GM12878 (cell line): Measurements from ENCODE around the gene ULK4. TPM values are rescaled to one million over a fixed set of nuclear protein-coding genes. Genes with fewer than 3 reads are reported as not detected.

Experiments
- ATAC-seq: fragments of 200-7000 bp; cut with Tn5 transposase; 3 replicates; pipeline ENCODE4 v1.9.1; 2020; ENCODE audit warnings: mild to moderate bottlenecking, moderate library complexity
- BruUV-seq: library from RNA; stranded (reverse); fragments of 400-500 nt; replicated peaks from 2 replicates; lab custom pipeline; 2021; lab: Mats Ljungman, UMichigan
- CTCF ChIA-PET: fragments of 300-600 bp; sonication (Branson Sonifier 250); formaldehyde crosslinking; extraction: SDS; loops from one replicate; lab custom pipeline; 2021; ENCODE audit warnings: inconsistent platforms; lab: Yijun Ruan, JAX
- POLR2A ChIA-PET: fragments of 350-600 bp; formaldehyde crosslinking; extraction: SDS; loops from one replicate; lab custom pipeline; 2021; ENCODE audit warnings: inconsistent platforms; lab: Charles Lee
- RAD21 ChIA-PET: fragments of 300-600 bp; sonication (Branson Sonifier 250); formaldehyde crosslinking; loops from one replicate; lab custom pipeline; 2023; ENCODE audit warnings: antibody characterized with exemption; ENCODE audit not compliant: unreplicated experiment; lab: Charles Lee
- SMC1A ChIA-PET: fragments of 300-600 bp; sonication (Branson Sonifier 250); formaldehyde crosslinking; loops from one replicate; lab custom pipeline; 2023; ENCODE audit not compliant: unreplicated experiment, uncharacterized antibody; lab: Charles Lee
- DNase-seq: peaks from one replicate; pipeline ENCODE4 v3.0.0-alpha.2; 2011; ENCODE audit warnings: low read depth, low spot score
- FAIRE-seq: peaks from 3 replicates; lab custom pipeline; 2011; peaks lifted over from hg19 to GRCh38; lab: Jason Lieb, UNC
- H2AFZ ChIP-seq: 2 replicates; pipeline ENCODE4 v1.6.0; 2011; ENCODE audit warnings: low read depth, low read length, control low read depth; ENCODE audit not compliant: control insufficient read depth
- H3K27ac ChIP-seq: 2 replicates; pipeline ENCODE4 v1.5.1; 2011; ENCODE audit warnings: control low read depth; ENCODE audit not compliant: control insufficient read depth, insufficient read depth
- H3K27me3 ChIP-seq, 2 experiments: replicated peaks in 1 of 2; 2 replicates each; pipeline versions ENCODE4 v1.6.0 to v1.6.1; 2011; ENCODE audit warnings: low read length in 1 of 2; ENCODE audit not compliant: control insufficient read depth in 2 of 2, insufficient read depth in 2 of 2
- H3K36me3 ChIP-seq, 2 experiments: 2 replicates each; pipeline ENCODE4 v1.5.1; 2011; ENCODE audit warnings: low read length in 1 of 2; ENCODE audit not compliant: control insufficient read depth in 2 of 2, insufficient read depth in 2 of 2
- H3K4me1 ChIP-seq: 2 replicates; pipeline ENCODE4 v1.6.1; 2011; ENCODE audit warnings: mild to moderate bottlenecking, low read length, moderate library complexity, mixed read lengths; ENCODE audit not compliant: control insufficient read depth, insufficient read depth
- H3K4me2 ChIP-seq: 2 replicates; pipeline ENCODE4 v1.6.0; 2011; ENCODE audit warnings: control low read depth; ENCODE audit not compliant: control insufficient read depth, insufficient read depth
- H3K4me3 ChIP-seq: fragments of 200-600 bp; sonication (generic); 2 replicates; pipeline ENCODE4 v1.5.1; 2016
- H3K79me2 ChIP-seq: 2 replicates; pipeline ENCODE4 v1.6.0; 2011; ENCODE audit warnings: low read length; ENCODE audit not compliant: control insufficient read depth, insufficient read depth
- H3K9ac ChIP-seq: 2 replicates; pipeline ENCODE4 v1.8.0; 2011; ENCODE audit warnings: low read length, control low read depth, mixed read lengths; ENCODE audit not compliant: control insufficient read depth, insufficient read depth
- H3K9me3 ChIP-seq: replicated peaks from 3 replicates; pipeline ENCODE4 v1.5.1; 2011; ENCODE audit warnings: mild to moderate bottlenecking, low read length; ENCODE audit not compliant: control insufficient read depth, insufficient read depth
- H4K20me1 ChIP-seq: 2 replicates; pipeline ENCODE4 v1.6.0; 2011; ENCODE audit not compliant: control insufficient read depth, insufficient read depth
- CBFB ChIP-seq: IDR thresholded peaks from 2 replicates; pipeline ENCODE4 v1.6.1; 2016; ENCODE audit warnings: antibody characterized with exemption, low read depth
- CEBPB ChIP-seq, 2 experiments: fragments of 150-350 bp in 1 of 2; IDR thresholded peaks; 2 replicates each; pipeline ENCODE4 v1.6.1; 2012 to 2014; ENCODE audit warnings: low read depth in 2 of 2, low read length in 2 of 2, borderline replicate concordance in 1 of 2, inconsistent platforms in 1 of 2
- JUNB ChIP-seq: IDR thresholded peaks from 2 replicates; pipeline ENCODE4 v1.6.1; 2016; ENCODE audit warnings: antibody characterized with exemption, mild to moderate bottlenecking
- KAT2A ChIP-seq: conservative IDR thresholded peaks from 2 replicates; pipeline ENCODE4 v1.6.1; 2011; ENCODE audit warnings: low read depth, low read length; ENCODE audit not compliant: control insufficient read depth
- SRF ChIP-seq, 2 experiments: IDR thresholded peaks; 2 replicates each; pipeline ENCODE4 v1.6.1; 2011; ENCODE audit warnings: low read depth in 2 of 2, low read length in 2 of 2, mild to moderate bottlenecking in 1 of 2, moderate library complexity in 1 of 2
- WGBS: methylation state at CpG from one replicate; pipeline ENCODE4 v1.1.6; 2016; ENCODE audit warnings: low lambda C conversion rate; ENCODE audit not compliant: insufficient replicate concordance, insufficient coverage; ENCODE audit errors: missing lambda C conversion rate; 5-methylcytosine and 5-hydroxymethylcytosine counted together
- in situ Hi-C: fragments of 300-500 bp; cut with MboI; formaldehyde crosslinking; loops from 9 replicates; pipeline ENCODE4 v1.14.3; 2018; ENCODE audit warnings: mixed read lengths
- intact Hi-C: fragments of 100-400 bp; cut with micrococcal nuclease; formaldehyde crosslinking; loops from one replicate; pipeline ENCODE4 v1.14.2; 2022; ENCODE audit not compliant: unreplicated experiment
- polyA plus RNA-seq, 11 experiments: library from polyadenylated mRNA; depleted of rRNA in 4 of 11; unstranded in 6 of 11; stranded (reverse) in 5 of 11; fragments of >200 nt; fragmentation: Nextera tagmentation in 4 of 11; fragmentation: Illumina TruSeq in 1 of 11; extraction: Ambion mirVana in 4 of 11; extraction: Trizol in 1 of 11; gene quantifications; 1 replicate in 1 of 11; 2 replicates in 10 of 11; pipeline versions ENCODE4 v1.2.1 to v1.2.3, GENCODE V29; 2011 to 2016; ENCODE audit warnings: inconsistent platforms in 2 of 11, missing spikeins in 2 of 11, low read depth in 1 of 11
- total RNA-seq, 4 experiments: library from RNA; depleted of rRNA in 3 of 4; stranded (reverse); fragments of >200 nt in 3 of 4; fragmentation: Illumina TruSeq in 1 of 4; extraction: Trizol in 1 of 4; gene quantifications; 2 replicates each; pipeline versions ENCODE4 v1.2.1 to v1.2.3, GENCODE V29; 2013 to 2021
- TF ChIP-seq, protein P1 (sequence below): fragments of 150-350 bp; IDR thresholded peaks from 2 replicates; pipeline ENCODE4 v1.6.1; 2016; ENCODE audit warnings: low read depth, low read length
- TF ChIP-seq, protein P2 (sequence below): IDR thresholded peaks from 2 replicates; pipeline ENCODE4 v1.6.1; 2011; ENCODE audit warnings: borderline replicate concordance, low read depth, mild to moderate bottlenecking, moderate library complexity, low read length; ENCODE audit not compliant: insufficient read depth, poor library complexity, severe bottlenecking

ULK4 gene
- total and polyA plus RNA-seq, 10 of the 15 experiments (the other 5 are each of a cell fraction or from before 2014, with no cell fraction given), result 3.5 to 7.6 (median 6.3) TPM

DNA sequence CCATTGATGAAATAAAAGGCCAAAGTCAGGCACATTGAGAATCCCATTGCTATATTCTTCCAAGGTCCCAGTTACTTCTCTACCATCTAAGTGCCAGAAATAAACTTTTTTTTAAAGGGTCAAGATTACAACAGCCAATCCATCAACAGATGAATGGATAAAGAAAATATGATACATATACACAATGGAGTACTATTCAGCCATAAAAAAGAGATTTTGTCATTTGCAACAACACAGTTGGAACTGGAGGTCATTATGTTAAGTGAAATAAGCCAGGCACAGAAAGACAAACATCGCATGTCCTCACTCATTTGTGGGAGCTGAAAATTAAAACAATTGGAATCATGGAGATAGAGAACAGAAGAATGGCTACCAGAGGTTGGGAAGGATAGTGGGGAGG is 25.5 kb downstream of the ULK4 start (continued):
- TF ChIP-seq, protein P1, sequence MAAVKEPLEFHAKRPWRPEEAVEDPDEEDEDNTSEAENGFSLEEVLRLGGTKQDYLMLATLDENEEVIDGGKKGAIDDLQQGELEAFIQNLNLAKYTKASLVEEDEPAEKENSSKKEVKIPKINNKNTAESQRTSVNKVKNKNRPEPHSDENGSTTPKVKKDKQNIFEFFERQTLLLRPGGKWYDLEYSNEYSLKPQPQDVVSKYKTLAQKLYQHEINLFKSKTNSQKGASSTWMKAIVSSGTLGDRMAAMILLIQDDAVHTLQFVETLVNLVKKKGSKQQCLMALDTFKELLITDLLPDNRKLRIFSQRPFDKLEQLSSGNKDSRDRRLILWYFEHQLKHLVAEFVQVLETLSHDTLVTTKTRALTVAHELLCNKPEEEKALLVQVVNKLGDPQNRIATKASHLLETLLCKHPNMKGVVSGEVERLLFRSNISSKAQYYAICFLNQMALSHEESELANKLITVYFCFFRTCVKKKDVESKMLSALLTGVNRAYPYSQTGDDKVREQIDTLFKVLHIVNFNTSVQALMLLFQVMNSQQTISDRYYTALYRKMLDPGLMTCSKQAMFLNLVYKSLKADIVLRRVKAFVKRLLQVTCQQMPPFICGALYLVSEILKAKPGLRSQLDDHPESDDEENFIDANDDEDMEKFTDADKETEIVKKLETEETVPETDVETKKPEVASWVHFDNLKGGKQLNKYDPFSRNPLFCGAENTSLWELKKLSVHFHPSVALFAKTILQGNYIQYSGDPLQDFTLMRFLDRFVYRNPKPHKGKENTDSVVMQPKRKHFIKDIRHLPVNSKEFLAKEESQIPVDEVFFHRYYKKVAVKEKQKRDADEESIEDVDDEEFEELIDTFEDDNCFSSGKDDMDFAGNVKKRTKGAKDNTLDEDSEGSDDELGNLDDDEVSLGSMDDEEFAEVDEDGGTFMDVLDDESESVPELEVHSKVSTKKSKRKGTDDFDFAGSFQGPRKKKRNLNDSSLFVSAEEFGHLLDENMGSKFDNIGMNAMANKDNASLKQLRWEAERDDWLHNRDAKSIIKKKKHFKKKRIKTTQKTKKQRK, result no peak
- TF ChIP-seq JUNB (no peak), CEBPB (IDR thresholded peaks at IDR 0.05; ENCODE audit: borderline replicate concordance in 1 of 2, low read depth in 2 of 2, low read length in 2 of 2) (no peak), KAT2A (no peak)

DNA sequence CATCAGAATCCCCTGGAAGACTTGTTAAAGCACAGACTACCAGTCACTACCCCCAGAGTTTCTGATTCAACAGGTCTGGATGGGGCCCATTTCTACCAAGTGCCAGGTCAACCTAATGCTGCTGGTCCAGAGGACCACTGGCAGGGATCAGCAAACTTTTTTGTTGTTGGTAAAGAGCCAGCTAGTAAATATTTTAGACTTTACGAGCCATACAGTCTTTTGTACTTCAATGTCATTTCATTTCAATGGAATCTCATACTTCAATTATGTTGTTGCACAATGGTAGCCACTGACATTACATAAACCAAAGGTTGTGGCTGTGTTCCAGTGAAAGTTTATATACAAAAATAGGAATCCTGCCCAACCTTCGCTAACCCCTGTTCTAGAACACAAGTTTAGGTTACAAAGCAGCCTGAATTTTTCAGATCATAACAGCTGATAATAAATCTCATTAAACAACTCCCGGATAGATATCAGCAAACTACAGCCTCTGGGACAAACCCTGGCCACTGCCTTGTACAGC is 28.7 kb downstream of the ULK4 start:
- no peaks in the 10 kb centered on the region for H3K79me2 ChIP-seq
- H2AFZ ChIP-seq, result no peak overlapping the region
- POLR2A ChIA-PET, result no interaction called here
- no peaks in the 10 kb centered on the region for H3K4me1 ChIP-seq
- CTCF ChIA-PET, result no interaction called here
- TF ChIP-seq, protein P2, sequence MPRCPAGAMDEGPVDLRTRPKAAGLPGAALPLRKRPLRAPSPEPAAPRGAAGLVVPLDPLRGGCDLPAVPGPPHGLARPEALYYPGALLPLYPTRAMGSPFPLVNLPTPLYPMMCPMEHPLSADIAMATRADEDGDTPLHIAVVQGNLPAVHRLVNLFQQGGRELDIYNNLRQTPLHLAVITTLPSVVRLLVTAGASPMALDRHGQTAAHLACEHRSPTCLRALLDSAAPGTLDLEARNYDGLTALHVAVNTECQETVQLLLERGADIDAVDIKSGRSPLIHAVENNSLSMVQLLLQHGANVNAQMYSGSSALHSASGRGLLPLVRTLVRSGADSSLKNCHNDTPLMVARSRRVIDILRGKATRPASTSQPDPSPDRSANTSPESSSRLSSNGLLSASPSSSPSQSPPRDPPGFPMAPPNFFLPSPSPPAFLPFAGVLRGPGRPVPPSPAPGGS, result no peak
- TF ChIP-seq CBFB (no peak), SRF (IDR thresholded peaks at IDR 0.05; ENCODE audit: low read depth in 2 of 2, low read length in 2 of 2) (no peak)
- TF ChIP-seq, all 136 proteins: peak for 0
- 96% methylated on average over 3 of the region's 3 CpGs for WGBS
- RAD21 ChIA-PET, result no interaction called here
- Histone ChIP-seq H4K20me1 (no peaks in the 10 kb centered on the region), H3K9ac (no peak overlapping the region), H3K4me3 (no peak overlapping the region), H3K9me3 (no peaks in the 10 kb centered on the region), H3K27ac (no peak overlapping the region), H3K27me3 (no peaks in the 10 kb centered on the region), H3K4me2 (no peak overlapping the region), H3K36me3 (no peaks in the 10 kb centered on the region)
- no peak for ATAC-seq
- SMC1A ChIA-PET, result interaction anchor here (0.7 kb wide), 1 partner anchor 18 kb away, joined by 3 read pairs; no protein-coding TSS in a partner anchor
- BruUV-seq, result no TSS peak
- intact Hi-C loops, result no loop called here
- no peak for DNase-seq
- FAIRE-seq, result no peak
- in situ Hi-C loops, result no loop called here
